Measurements from ENCODE around the gene UBE2K.
"Not testable (repeated sequence)": the region's sequence is repeated elsewhere in the genome, so short reads cannot be mapped to it uniquely, and the experiment has no call there.

The UBE2K gene

GRCh38 chr4:39812500-39812899, 114.6 kb downstream of the UBE2K start:
- no peak for DNase-seq

- DNase-seq: not testable (repeated sequence)
These were observed 115.1 kb downstream of the UBE2K start for GRCh38 chr4:39813033-39813432.

- DNase-seq: not testable (repeated sequence)
These were observed 115.8 kb downstream of the UBE2K start for GRCh38 chr4:39813761-39814160.

GRCh38 chr4:39814403-39815185, 116.7 kb downstream of the UBE2K start:
- DNase-seq: peak; percentile 21

GRCh38 chr4:39818646-39819045, 120.7 kb downstream of the UBE2K start:
- DNase-seq: no peak

- no peak for DNase-seq
These were observed 122.2 kb downstream of the UBE2K start for GRCh38 chr4:39820186-39820585.

- DNase-seq: no peak
These were observed 124.0 kb downstream of the UBE2K start for GRCh38 chr4:39821951-39822350.

GRCh38 chr4:39822662-39823061, 124.7 kb downstream of the UBE2K start:
- no peak for DNase-seq

GRCh38 chr4:39823191-39823590, 125.3 kb downstream of the UBE2K start:
- peak; percentile 83 for DNase-seq

- no peak for DNase-seq
These were observed 127.2 kb downstream of the UBE2K start for GRCh38 chr4:39825090-39825489.

- DNase-seq: peak; percentile 31
These were observed 127.8 kb downstream of the UBE2K start for GRCh38 chr4:39825741-39826231.

Measured in fibroblast of skin of scalp (primary cell).